ENCODE data around the gene IL23A.

Gene IL23A

GRCh38 chr12:56358836-56359532 lies 20.3 kb downstream of the IL23A start:
- DNase-seq: no peak
- in situ Hi-C loops (cut with MboI; ENCODE audit: low pct_unique_long_range_greater_than_20kb, low sequenced_read_pairs): no loop called here

DNA sequence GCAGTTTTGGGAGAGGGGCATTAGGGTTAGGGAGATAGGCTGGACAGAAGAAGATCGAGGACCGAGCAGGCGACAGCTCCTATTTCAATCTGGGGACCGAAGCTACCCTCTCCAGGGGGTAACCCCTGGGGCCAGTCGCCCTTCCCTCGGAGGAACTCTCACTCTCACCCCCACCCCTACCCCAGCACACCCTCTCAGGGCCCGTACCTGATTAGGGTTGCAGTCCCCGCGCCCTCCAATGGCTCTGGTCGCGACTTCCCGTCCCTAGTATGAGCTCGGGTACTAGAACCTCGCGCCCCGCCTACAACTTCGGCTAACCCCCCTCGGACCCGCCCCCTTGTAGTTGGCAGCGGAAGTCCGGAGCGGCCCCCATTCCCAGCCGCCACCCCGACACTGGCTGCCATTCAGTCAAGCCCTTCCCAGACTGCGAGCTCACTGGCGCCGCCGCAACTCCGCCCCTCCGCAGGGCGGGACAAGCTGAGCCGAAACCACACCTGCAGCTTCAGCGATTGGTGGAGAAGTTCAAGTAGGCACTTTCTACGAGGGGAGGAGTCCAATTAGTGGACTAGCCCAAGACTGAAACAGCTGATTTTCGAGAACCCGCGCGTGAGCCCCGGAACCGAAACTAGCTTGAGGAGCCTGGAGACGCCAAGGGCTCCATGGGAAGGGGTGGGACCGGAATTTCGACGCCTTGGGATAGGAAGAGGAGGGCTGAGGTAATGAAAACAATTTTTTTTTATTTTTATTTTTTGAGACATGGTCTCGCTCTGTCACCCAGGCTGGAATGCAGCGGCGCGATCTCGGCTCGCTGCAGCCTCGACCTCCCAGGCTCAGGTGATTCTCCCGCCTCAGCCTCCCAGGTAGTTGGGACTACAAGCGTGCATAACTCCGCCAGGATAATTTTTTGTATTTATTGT lies 21.4 kb downstream of the IL23A start, which contains the start of gene STAT2:
Gene STAT2, minus strand, starts transcription at position 257 of the 917 bp plus-strand sequence. CDS start 3,536 bp downstream, outside the sequence.
- in situ Hi-C loops (cut with MboI; ENCODE audit: low pct_unique_long_range_greater_than_20kb, low sequenced_read_pairs): no loop called here
- DNase-seq: peak; percentile 100

- in situ Hi-C loops (cut with MboI; ENCODE audit: low pct_unique_long_range_greater_than_20kb, low sequenced_read_pairs): no loop called here
- DNase-seq: no peak
Observed at GRCh38 chr12:56361487-56362129, 22.9 kb downstream of the IL23A start.

- in situ Hi-C loops (cut with MboI; ENCODE audit: low pct_unique_long_range_greater_than_20kb, low sequenced_read_pairs): no loop called here
- no peak for DNase-seq
Observed at GRCh38 chr12:56362130-56363059, 23.7 kb downstream of the IL23A start, which contains the start of gene APOF. APOF (minus strand) TSS chr12:56362857; CDS start chr12:56362745, 112 bp downstream.

GRCh38 chr12:56366948-56367347 lies 28.3 kb downstream of the IL23A start:
- in situ Hi-C loops (cut with MboI; ENCODE audit: low pct_unique_long_range_greater_than_20kb, low sequenced_read_pairs): no loop called here
- DNase-seq: no peak

DNA sequence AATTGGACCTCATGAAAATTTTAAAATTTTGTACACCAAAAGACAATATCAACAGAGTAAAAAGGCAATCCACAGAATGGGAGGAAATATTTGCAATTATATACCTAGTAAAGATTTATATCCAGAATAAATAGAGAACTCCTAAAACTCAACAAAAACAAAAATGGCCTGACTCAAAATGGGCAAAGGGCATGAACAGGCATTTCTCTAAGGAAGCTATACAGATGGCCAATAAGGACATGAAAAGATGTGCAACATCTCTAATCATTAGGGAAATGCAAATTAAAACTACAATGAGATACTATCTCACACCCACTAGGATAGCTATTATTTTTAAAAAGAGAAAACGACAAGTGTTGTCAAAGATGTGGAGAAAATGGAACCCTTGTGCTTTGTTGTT lies 34.8 kb downstream of the IL23A start:
- DNase-seq: no peak
- in situ Hi-C loops (cut with MboI; ENCODE audit: low pct_unique_long_range_greater_than_20kb, low sequenced_read_pairs): no loop called here

DNA sequence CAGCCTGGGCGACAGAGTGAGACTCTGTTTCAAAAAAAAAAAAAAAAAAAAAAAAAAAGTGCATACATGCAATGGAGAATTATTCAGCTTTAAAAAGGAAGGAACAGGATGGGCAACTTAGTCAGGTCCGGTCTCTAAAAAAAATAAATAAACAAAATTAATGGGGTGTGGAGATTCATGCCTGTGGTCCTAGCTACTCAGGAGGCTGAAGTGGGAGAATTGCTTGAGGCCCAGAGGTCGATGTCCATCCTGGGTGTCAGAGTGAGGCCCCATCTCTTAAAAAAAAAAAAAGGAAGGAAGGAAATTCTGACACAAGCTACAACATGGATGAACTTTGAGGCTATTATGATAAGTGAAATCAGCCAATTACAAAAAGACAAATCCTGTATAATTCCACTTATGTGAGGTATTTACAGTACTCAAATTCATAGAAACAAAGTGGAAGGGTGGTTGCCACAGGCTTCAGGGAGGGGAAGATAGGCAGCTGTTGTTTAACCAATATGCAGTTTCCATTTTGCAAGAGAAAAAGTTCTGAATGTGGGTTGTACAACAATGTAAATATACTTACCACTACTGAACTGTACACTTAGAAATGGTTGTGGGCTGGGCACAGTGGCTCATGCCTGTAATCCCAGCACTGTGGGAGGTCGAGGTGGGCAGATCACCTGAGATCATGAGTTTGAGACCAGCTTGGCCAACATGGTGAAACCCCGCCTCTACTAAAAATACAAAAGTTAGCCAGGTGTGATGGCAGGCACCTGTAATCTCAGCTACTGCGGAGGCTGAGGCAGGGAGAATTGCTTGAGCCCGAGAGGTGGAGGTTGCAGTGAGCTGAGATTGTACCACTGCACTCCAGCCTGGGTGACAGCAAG lies 36.3 kb downstream of the IL23A start:
- no peak for DNase-seq
- in situ Hi-C loops (cut with MboI; ENCODE audit: low pct_unique_long_range_greater_than_20kb, low sequenced_read_pairs): no loop called here

DNA sequence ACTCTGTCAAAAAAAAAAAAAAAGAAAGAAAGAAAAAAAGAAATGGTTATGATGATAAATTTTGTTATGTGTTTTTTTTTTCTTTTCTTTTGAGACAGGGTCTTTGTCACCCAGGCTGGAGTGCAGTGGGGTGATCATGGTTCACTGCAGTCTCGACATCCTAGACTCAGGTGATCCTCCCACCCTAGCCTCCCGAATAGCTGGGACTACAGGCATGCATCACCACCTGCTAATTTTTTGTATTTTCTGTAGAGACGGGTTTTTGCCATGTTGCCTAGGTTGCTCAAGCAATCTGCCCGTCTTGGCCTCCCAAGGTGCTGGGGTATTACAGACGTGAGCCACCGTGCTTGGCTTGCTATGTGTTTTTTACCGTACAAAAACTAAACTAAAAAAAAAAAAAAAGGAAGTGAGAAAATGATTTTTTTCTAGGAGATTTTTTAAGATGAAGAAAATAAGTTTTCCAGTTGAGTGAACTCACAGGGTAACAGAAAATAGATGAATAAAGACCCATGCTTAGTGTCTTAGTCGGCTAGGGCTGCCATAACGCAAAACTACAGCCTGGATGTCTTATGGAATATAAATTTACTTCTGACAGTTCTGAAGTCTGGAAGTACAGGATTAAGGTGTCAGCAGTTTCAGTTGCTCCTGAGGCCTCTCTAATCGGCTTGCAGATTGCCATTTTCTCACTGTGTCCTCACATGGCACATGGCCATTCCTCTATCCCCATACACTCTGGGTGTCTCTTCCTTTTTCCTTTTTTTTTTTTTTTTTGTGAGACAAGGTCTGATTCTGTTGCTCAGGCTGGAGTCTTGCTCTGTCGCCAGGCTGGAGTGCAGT lies 37.1 kb downstream of the IL23A start:
- in situ Hi-C loops (cut with MboI; ENCODE audit: low pct_unique_long_range_greater_than_20kb, low sequenced_read_pairs): no loop called here
- DNase-seq: no peak

DNA sequence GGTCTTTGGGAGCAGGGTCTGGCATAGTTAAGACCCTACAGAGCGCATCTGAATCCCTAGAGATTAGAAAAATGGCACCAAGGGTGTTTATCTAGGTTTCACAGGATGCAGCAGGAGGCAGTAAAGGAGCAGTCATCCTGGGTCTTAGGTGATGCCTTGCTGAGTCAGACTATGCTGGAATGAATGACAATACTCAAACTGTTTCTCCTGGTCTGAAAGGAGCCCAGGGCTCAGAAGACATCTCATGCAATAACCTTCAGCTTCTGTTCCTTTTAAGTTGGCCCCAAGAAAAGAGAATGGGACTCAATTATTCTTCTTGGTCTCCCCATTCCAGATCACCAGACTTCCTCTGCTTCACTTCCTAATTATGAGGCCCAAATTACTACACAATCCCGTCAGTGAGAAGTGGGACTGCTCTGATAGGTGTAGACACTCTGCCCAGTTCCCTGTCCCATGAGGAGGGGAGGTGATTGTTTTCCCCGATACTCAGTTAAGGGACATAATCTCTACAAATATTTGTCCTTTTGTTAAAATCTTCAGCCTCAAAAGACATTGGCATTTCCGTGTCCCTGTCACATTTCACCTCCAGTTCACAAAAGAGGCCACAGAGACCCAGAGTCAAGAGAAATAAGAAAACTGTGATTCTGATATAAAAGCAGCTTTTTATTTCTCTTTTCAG lies 38.8 kb downstream of the IL23A start:
- no peak for DNase-seq
- in situ Hi-C loops (cut with MboI; ENCODE audit: low pct_unique_long_range_greater_than_20kb, low sequenced_read_pairs): no loop called here

GRCh38 chr12:56377989-56378316 lies 39.3 kb downstream of the IL23A start:
- no peak for DNase-seq
- in situ Hi-C loops (cut with MboI; ENCODE audit: low pct_unique_long_range_greater_than_20kb, low sequenced_read_pairs): no loop called here

- in situ Hi-C loops (cut with MboI; ENCODE audit: low pct_unique_long_range_greater_than_20kb, low sequenced_read_pairs): no loop called here
Observed at GRCh38 chr12:56382611-56383010, 43.9 kb downstream of the IL23A start.

GRCh38 chr12:56385873-56386272 lies 47.2 kb downstream of the IL23A start:
- in situ Hi-C loops (cut with MboI; ENCODE audit: low pct_unique_long_range_greater_than_20kb, low sequenced_read_pairs): no loop called here
- no peak for DNase-seq

More at GRCh38 chr12:56382611-56383010, 43.9 kb downstream of the IL23A start:
- no peak for DNase-seq

DNA sequence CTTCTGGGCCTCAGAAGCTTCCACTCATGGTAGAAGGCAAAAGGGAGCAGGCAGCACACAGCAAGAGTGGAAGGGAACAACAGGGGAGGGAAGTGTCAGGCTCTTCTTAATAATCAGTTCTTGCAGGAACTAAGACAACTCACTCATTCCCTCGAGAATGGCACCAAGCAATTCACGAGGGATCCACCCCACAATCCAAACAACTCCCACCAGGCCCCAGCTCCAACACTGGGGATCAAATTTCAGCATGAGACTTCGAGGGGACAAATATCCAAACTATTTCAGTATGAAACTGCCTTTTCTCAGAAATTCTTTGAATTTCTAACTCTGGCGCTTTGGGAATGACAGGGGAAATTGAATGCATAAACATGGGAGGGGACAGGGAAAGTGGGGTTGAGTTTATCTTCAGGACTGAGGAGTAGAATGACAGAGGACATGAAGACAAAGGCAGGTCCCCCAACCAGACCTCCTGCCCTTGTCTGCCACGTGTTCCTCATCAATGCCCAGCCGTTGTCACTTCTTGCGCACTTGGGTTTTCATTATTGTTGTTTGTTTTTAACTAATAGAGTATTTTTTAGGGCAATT lies 48.6 kb downstream of the IL23A start:
- in situ Hi-C loops (cut with MboI; ENCODE audit: low pct_unique_long_range_greater_than_20kb, low sequenced_read_pairs): no loop called here
- DNase-seq: no peak

- no peak for DNase-seq
- in situ Hi-C loops (cut with MboI; ENCODE audit: low pct_unique_long_range_greater_than_20kb, low sequenced_read_pairs): no loop called here
Observed at GRCh38 chr12:56389412-56389811, 50.7 kb downstream of the IL23A start.
